IPS-NIHi7 (cell line): ENCODE results near the gene COMMD6.

Experiments
- DNase-seq: peaks from one replicate; pipeline ENCODE4 v3.0.0; 2012; ENCODE audit warnings: mixed read lengths; ENCODE audit errors: extremely low spot score

Gene COMMD6

GRCh38 chr13:75530549-75530961 is 7.1 kb downstream of the COMMD6 start:
- no peak for DNase-seq

- no peak for DNase-seq
These were observed 15.7 kb downstream of the COMMD6 start for GRCh38 chr13:75521956-75522355.

GRCh38 chr13:75518439-75519088 is 19.1 kb downstream of the COMMD6 start:
- no peak for DNase-seq

- no peak for DNase-seq
These were observed 23.3 kb downstream of the COMMD6 start for GRCh38 chr13:75514080-75514995.

- DNase-seq: no peak
These were observed 24.4 kb downstream of the COMMD6 start for GRCh38 chr13:75513271-75513670.

GRCh38 chr13:75512253-75512652 is 25.4 kb downstream of the COMMD6 start:
- DNase-seq: no peak

- no peak for DNase-seq
These were observed 26.5 kb downstream of the COMMD6 start for GRCh38 chr13:75511051-75511625.

GRCh38 chr13:75508002-75508548 is 29.6 kb downstream of the COMMD6 start:
- DNase-seq: no peak

- no peak for DNase-seq
These were observed 30.3 kb downstream of the COMMD6 start for GRCh38 chr13:75507027-75508001.

GRCh38 chr13:75506018-75506417 is 31.6 kb downstream of the COMMD6 start:
- no peak for DNase-seq

GRCh38 chr13:75505327-75505726 is 32.3 kb downstream of the COMMD6 start:
- DNase-seq: no peak

GRCh38 chr13:75495938-75496337 is 41.7 kb downstream of the COMMD6 start:
- DNase-seq: no peak

- DNase-seq: no peak
These were observed 43.1 kb downstream of the COMMD6 start for GRCh38 chr13:75494491-75494890.

- no peak for DNase-seq
These were observed 44.5 kb downstream of the COMMD6 start for GRCh38 chr13:75493156-75493555.

GRCh38 chr13:75492389-75492788 is 45.3 kb downstream of the COMMD6 start:
- no peak for DNase-seq

GRCh38 chr13:75491376-75491775 is 46.3 kb downstream of the COMMD6 start:
- no peak for DNase-seq

GRCh38 chr13:75489502-75490263 is 48.0 kb downstream of the COMMD6 start:
- no peak for DNase-seq

GRCh38 chr13:75486146-75487062 is 51.2 kb downstream of the COMMD6 start:
- no peak for DNase-seq
